ENCODE results near the gene APCDD1. TPM values are rescaled to one million over a fixed set of nuclear protein-coding genes. Genes with fewer than 3 reads are reported as not detected.

Gene APCDD1
- total RNA-seq, 1 experiment from 2014 or later: not detected

DNA sequence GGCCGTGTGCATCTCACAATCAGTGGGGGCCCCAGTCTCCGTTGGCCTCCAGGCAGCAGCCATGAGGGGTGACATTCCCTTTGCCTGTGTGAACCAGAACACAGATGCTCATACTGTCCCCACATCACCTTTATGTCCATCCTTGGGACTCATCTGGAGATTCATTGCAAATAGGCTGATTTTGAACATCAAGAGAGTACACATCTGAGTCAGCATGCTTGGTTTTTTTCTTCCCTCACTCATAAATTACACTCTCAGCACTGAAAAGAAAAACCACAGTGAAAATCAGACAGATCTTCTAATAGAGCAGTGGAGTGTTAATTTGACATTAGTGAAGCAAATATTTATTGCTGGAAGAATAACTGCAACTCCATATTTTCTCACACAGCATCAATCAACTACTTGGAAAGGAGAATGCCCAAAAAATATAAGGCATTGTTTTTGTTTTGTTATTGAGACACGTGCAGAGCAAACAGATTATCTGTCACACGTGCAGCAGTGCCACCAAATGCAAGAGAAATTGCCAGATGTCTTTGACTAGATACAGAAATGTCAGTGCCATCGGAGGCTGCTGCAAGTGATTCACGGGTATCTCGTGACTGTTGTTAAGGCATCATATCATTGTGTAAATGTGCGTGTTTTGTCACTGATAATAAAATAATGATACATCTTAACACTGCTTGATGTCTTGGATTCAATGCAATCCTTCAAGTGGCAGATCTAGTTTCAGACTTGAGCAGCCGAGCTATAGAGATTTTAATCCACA, 10.9 kb downstream of the APCDD1 start:
- TF ChIP-seq CEBPB (IDR thresholded peaks at IDR 0.05; ENCODE audit: low read depth) (no peak), CBX3 (IDR thresholded peaks at IDR 0.05; ENCODE audit: low read depth) (no peak), YY1 (IDR thresholded peaks at IDR 0.05; ENCODE audit: extremely low read depth, insufficient replicate concordance, low read depth, low read length) (no peak), ZNF274 (IDR thresholded peaks at IDR 0.05; ENCODE audit: low read depth, low read length) (no peak), RAD21 (IDR thresholded peaks at IDR 0.05; ENCODE audit: low read depth) (no peak), SRF (IDR thresholded peaks at IDR 0.05; ENCODE audit: low read depth) (no peak), SP1 (IDR thresholded peaks at IDR 0.05; ENCODE audit: low read depth) (no peak), TCF7L2 (IDR thresholded peaks at IDR 0.05; ENCODE audit: borderline replicate concordance, extremely low read depth, insufficient read depth, insufficient read length) (no peak), EGR1 (IDR thresholded peaks at IDR 0.05; ENCODE audit: low read depth) (no peak), POLR2A (IDR thresholded peaks at IDR 0.05; ENCODE audit: borderline replicate concordance, extremely low read depth, insufficient read depth, insufficient read length) (no peak), EZH2phosphoT487 (IDR thresholded peaks at IDR 0.05; ENCODE audit: borderline replicate concordance) (no peak)
- TF ChIP-seq, protein P1, sequence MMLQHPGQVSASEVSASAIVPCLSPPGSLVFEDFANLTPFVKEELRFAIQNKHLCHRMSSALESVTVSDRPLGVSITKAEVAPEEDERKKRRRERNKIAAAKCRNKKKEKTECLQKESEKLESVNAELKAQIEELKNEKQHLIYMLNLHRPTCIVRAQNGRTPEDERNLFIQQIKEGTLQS (IDR thresholded peaks at IDR 0.05): no peak
- TF ChIP-seq, protein P2, sequence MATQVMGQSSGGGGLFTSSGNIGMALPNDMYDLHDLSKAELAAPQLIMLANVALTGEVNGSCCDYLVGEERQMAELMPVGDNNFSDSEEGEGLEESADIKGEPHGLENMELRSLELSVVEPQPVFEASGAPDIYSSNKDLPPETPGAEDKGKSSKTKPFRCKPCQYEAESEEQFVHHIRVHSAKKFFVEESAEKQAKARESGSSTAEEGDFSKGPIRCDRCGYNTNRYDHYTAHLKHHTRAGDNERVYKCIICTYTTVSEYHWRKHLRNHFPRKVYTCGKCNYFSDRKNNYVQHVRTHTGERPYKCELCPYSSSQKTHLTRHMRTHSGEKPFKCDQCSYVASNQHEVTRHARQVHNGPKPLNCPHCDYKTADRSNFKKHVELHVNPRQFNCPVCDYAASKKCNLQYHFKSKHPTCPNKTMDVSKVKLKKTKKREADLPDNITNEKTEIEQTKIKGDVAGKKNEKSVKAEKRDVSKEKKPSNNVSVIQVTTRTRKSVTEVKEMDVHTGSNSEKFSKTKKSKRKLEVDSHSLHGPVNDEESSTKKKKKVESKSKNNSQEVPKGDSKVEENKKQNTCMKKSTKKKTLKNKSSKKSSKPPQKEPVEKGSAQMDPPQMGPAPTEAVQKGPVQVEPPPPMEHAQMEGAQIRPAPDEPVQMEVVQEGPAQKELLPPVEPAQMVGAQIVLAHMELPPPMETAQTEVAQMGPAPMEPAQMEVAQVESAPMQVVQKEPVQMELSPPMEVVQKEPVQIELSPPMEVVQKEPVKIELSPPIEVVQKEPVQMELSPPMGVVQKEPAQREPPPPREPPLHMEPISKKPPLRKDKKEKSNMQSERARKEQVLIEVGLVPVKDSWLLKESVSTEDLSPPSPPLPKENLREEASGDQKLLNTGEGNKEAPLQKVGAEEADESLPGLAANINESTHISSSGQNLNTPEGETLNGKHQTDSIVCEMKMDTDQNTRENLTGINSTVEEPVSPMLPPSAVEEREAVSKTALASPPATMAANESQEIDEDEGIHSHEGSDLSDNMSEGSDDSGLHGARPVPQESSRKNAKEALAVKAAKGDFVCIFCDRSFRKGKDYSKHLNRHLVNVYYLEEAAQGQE (IDR thresholded peaks at IDR 0.05; ENCODE audit: low read depth): no peak
- TF ChIP-seq, protein P3, sequence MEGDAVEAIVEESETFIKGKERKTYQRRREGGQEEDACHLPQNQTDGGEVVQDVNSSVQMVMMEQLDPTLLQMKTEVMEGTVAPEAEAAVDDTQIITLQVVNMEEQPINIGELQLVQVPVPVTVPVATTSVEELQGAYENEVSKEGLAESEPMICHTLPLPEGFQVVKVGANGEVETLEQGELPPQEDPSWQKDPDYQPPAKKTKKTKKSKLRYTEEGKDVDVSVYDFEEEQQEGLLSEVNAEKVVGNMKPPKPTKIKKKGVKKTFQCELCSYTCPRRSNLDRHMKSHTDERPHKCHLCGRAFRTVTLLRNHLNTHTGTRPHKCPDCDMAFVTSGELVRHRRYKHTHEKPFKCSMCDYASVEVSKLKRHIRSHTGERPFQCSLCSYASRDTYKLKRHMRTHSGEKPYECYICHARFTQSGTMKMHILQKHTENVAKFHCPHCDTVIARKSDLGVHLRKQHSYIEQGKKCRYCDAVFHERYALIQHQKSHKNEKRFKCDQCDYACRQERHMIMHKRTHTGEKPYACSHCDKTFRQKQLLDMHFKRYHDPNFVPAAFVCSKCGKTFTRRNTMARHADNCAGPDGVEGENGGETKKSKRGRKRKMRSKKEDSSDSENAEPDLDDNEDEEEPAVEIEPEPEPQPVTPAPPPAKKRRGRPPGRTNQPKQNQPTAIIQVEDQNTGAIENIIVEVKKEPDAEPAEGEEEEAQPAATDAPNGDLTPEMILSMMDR (IDR thresholded peaks at IDR 0.05 in 2 of 3, conservative IDR thresholded peaks at IDR 0.05 in 1 of 3; ENCODE audit: borderline replicate concordance in 1 of 3, insufficient read depth in 1 of 3, low read depth in 2 of 3, low read length in 2 of 3): no peak
- TF ChIP-seq, protein P4, sequence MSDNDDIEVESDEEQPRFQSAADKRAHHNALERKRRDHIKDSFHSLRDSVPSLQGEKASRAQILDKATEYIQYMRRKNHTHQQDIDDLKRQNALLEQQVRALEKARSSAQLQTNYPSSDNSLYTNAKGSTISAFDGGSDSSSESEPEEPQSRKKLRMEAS (IDR thresholded peaks at IDR 0.05): no peak
- H2AFZ ChIP-seq (ENCODE audit: low read depth, low read length, poor library complexity, severe bottlenecking): no peak overlapping the region
- no peak overlapping the region for H3K9ac ChIP-seq (ENCODE audit: low read length)
- no peak overlapping the region for H3K27ac ChIP-seq (ENCODE audit: low read depth, low read length)
- intact Hi-C loops (cut with micrococcal nuclease): no loop called here
- CTCF ChIA-PET: no interaction called here
- H3K9me3 ChIP-seq (ENCODE audit: control insufficient read depth in 1 of 2, insufficient read depth in 1 of 2, low read depth in 1 of 2, low read length in 2 of 2): no peaks in the 10 kb centered on the region
- H3K4me1 ChIP-seq (ENCODE audit: control insufficient read depth in 1 of 2, insufficient read depth in 2 of 2, low read length in 2 of 2): no peaks in the 10 kb centered on the region
- RAD21 ChIA-PET (ENCODE audit: low non-redundant PET in 1 of 2, low total read pairs in 2 of 2, uncharacterized antibody in 2 of 2, unreplicated experiment in 2 of 2): no interaction called here
- H3K9me2 ChIP-seq (ENCODE audit: insufficient read depth): no peaks in the 10 kb centered on the region
- no peak overlapping the region for H3K4me2 ChIP-seq (ENCODE audit: low read length)
- no peak overlapping the region for H3K4me3 ChIP-seq (replicated peaks in 1 of 2; ENCODE audit: low read depth in 1 of 2, low read length in 2 of 2)
- no peaks in the 10 kb centered on the region for H3K79me2 ChIP-seq (ENCODE audit: insufficient read depth, low read length)
- no peaks in the 10 kb centered on the region for H4K20me1 ChIP-seq (ENCODE audit: insufficient read depth)
- ATAC-seq: no peak
- no TSS peak for BruUV-seq (replicated peaks)
- no peak for DNase-seq (ENCODE audit: low read depth, low spot score)
- no peaks in the 10 kb centered on the region for H3K36me3 ChIP-seq (ENCODE audit: control insufficient read depth in 1 of 2, insufficient read depth in 2 of 2, low read length in 2 of 2)
- POLR2A ChIA-PET: no interaction called here
- H3K27me3 ChIP-seq (ENCODE audit: insufficient read depth, low read length): peaks cover 40% of the 10 kb centered on the region
